Jurkat, Clone E6-1 (cell line): Measurements from ENCODE around the gene WNT5A.

Experiments
- DNase-seq: peaks from one replicate; pipeline ENCODE4 v3.0.0-alpha.2; 2011; ENCODE audit warnings: low read depth, low spot score
- H3K4me3 ChIP-seq: 2 replicates; pipeline ENCODE4 v1.5.1; 2011; ENCODE audit warnings: mild to moderate bottlenecking, low read length, control low read depth, moderate library complexity

The WNT5A gene

DNA sequence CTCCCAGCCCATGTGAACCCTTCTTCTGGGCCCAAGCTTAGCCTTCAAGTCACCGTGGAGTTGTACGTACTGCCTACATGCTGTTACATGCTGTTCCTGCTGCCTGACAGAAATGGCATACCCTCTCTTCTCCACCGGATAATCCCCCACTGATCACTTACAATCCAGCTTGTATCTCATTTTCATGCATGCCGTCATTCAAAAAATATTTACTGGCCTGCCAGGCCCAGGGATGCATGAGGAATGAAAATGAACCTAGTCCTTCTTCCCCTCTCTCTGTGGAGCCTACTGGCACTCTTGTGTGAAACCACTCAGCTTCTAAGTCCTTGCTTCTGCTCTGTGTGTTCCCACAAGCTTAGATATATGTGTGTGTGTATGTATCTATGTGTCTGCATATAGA, 60.6 kb downstream of the WNT5A start:
- H3K4me3 ChIP-seq = no peak overlapping the region
- DNase-seq = no peak

DNA sequence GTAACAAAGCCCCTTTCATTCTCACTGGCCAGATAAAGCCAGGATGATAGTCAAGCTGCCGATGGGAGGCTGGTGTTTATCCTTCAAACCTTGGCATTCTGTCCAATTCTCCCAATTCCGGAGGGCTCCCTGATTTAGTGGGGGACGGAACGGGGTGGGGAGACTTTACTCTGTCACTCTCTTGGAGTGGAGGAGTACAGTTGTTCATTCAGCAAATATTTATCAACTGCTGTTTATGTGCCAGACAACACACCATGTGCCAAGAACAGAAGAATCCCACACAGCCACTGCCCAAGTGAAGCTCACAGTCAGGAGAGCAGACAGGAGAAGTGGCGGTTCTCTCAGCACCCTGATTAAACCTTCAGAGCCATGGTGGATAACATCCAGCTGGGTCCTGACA, 63.3 kb downstream of the WNT5A start:
- H3K4me3 ChIP-seq = no peak overlapping the region
- DNase-seq = no peak

DNA sequence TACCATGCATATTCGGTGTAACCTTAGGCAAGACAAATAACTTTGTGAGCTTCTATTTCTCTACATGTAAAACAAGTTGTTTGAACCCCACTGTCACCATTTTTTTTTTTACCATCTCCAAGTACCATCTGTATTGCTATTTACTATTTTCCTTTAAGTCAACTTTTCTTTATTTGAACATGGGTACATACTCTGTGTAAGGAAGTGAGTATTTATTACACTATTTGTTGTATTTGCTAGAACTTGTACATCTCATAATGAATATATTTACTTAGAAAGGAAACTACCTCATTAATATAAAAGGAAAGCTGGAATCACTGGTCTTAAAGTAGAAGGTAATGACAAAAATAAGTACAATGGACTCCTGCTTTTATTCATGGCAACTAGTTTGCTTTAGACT, 69.9 kb downstream of the WNT5A start:
- H3K4me3 ChIP-seq = no peak overlapping the region
- no peak for DNase-seq

DNA sequence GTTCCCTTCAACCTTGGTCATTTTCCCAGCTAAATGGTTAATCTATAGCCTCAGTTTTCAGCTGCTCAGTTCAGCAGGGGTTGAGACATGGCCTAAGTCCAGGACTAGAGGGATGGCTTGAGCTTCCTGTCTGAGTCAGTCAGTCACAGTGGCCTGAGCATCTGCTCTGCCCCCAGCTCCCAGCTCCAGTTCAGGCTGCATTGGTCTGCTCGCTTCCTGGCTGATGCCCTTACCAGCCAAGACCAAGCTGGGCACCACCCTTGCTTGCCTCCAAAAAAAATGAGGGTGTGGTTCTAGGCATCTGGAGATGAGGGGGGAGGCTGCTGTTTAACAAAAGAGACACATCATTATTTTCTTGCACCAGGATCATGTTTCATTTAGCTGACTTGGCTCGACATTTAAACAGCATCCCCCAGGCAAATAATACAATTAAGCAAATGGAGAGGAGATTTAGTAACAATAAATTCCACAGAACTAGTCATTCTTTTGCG, 70.7 kb downstream of the WNT5A start:
- no peak overlapping the region for H3K4me3 ChIP-seq
- DNase-seq = no peak
